A673 (cell line): ENCODE measurements around the gene BAIAP2.

Experiments used
- EZH2 ChIP-seq: fragments of 200-600 bp; sonication (generic); IDR thresholded peaks from 2 replicates; pipeline ENCODE4 v1.6.1; 2017; ENCODE audit warnings: borderline replicate concordance, low read depth, mild to moderate bottlenecking, mixed read lengths, antibody characterized with exemption, low read length; ENCODE audit not compliant: poor library complexity, severe bottlenecking
- TF ChIP-seq, protein P1 (sequence below): fragments of 300-800, 200-600 bp; sonication (generic); conservative IDR thresholded peaks from 2 replicates; pipeline ENCODE4 v1.5.1; 2017; ENCODE audit warnings: low read depth, mild to moderate bottlenecking, antibody characterized with exemption, low read length, moderate library complexity, mixed read lengths

DNA sequence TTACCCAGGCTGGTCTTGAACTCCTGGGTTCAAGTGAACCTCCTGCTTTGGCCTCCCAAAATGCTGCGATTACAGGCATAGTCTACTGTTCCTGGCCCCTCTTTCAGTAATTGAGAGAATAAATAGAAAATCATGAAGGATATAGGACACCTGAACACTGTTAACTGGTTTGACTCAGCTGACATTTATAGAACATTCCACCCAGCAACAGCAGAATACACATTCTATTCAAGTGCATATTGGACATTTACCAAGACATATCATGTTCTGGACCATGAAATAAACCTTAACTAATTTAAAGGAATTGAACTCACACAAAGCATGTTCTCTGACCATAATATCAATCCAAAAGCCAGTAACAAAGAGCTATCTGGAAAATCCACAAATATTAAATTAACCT, 19.8 kb upstream of the BAIAP2 start:
- TF ChIP-seq EZH2: no peak
- TF ChIP-seq, protein P1, sequence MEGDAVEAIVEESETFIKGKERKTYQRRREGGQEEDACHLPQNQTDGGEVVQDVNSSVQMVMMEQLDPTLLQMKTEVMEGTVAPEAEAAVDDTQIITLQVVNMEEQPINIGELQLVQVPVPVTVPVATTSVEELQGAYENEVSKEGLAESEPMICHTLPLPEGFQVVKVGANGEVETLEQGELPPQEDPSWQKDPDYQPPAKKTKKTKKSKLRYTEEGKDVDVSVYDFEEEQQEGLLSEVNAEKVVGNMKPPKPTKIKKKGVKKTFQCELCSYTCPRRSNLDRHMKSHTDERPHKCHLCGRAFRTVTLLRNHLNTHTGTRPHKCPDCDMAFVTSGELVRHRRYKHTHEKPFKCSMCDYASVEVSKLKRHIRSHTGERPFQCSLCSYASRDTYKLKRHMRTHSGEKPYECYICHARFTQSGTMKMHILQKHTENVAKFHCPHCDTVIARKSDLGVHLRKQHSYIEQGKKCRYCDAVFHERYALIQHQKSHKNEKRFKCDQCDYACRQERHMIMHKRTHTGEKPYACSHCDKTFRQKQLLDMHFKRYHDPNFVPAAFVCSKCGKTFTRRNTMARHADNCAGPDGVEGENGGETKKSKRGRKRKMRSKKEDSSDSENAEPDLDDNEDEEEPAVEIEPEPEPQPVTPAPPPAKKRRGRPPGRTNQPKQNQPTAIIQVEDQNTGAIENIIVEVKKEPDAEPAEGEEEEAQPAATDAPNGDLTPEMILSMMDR: no peak
